ENCODE data around the gene ALG11. TPM values are rescaled to one million over a fixed set of nuclear protein-coding genes. Genes with fewer than 3 reads are reported as not detected.
"Not testable (repeated sequence)": the region's sequence is repeated elsewhere in the genome, so short reads cannot be mapped to it uniquely, and the experiment has no call there.

The ALG11 gene
- total RNA-seq, 1 experiment from 2014 or later, result 17.6 TPM

GRCh38 chr13:52026246-52026626, 14.0 kb downstream of the ALG11 start:
- DNase-seq (ENCODE audit: low spot score), result no peak

GRCh38 chr13:52027832-52028231, 15.6 kb downstream of the ALG11 start:
- no peak for DNase-seq (ENCODE audit: low spot score)

- DNase-seq (ENCODE audit: low spot score), result no peak
Observed at GRCh38 chr13:52029569-52029968, 17.4 kb downstream of the ALG11 start.

- DNase-seq (ENCODE audit: low spot score), result not testable (repeated sequence)
Observed at GRCh38 chr13:52030401-52030800, 18.2 kb downstream of the ALG11 start.

GRCh38 chr13:52033039-52033438, 20.8 kb downstream of the ALG11 start:
- no peak for DNase-seq (ENCODE audit: low spot score)

GRCh38 chr13:52034616-52035226, 22.5 kb downstream of the ALG11 start:
- DNase-seq (ENCODE audit: low spot score), result no peak

- DNase-seq (ENCODE audit: low spot score), result no peak
Observed at GRCh38 chr13:52036037-52036436, 23.8 kb downstream of the ALG11 start.

GRCh38 chr13:52043675-52044074, 31.5 kb downstream of the ALG11 start:
- no peak for DNase-seq (ENCODE audit: low spot score)

- DNase-seq (ENCODE audit: low spot score), result no peak
Observed at GRCh38 chr13:52047463-52047862, 35.3 kb downstream of the ALG11 start.

GRCh38 chr13:52048516-52048915, 36.3 kb downstream of the ALG11 start:
- no peak for DNase-seq (ENCODE audit: low spot score)

GRCh38 chr13:52051400-52051799, 39.2 kb downstream of the ALG11 start:
- no peak for DNase-seq (ENCODE audit: low spot score)

- DNase-seq (ENCODE audit: low spot score), result no peak
Observed at GRCh38 chr13:52053460-52053859, 41.3 kb downstream of the ALG11 start.

GRCh38 chr13:52061064-52061463, 48.9 kb downstream of the ALG11 start:
- DNase-seq (ENCODE audit: low spot score), result not testable (repeated sequence)

- no peak for DNase-seq (ENCODE audit: low spot score)
Observed at GRCh38 chr13:52061587-52061986, 49.4 kb downstream of the ALG11 start.

- DNase-seq (ENCODE audit: low spot score), result no peak
Observed at GRCh38 chr13:52067237-52067636, 55.0 kb downstream of the ALG11 start.

GRCh38 chr13:52070929-52071523, 58.8 kb downstream of the ALG11 start:
- DNase-seq (ENCODE audit: low spot score), result no peak

Other genes with a start within 250 kb of the ALG11 start
- gene DHRS12, start 208.2 kb upstream of the ALG11 start, total RNA-seq (2014; rRNA removed; shearing (Covaris generic)), result 0.27 and 2.7 TPM in 2 replicates
- not detected in 2 replicates for gene TMEM272, start 167.2 kb upstream of the ALG11 start, total RNA-seq (2014; rRNA removed; shearing (Covaris generic))
- gene CCDC70, start 150.4 kb upstream of the ALG11 start, total RNA-seq (2014; rRNA removed; shearing (Covaris generic)), result not detected in 2 replicates
- 1.8 and 2.4 TPM in 2 replicates for gene ATP7B, start 948 bp upstream of the ALG11 start, total RNA-seq (2014; rRNA removed; shearing (Covaris generic))
- gene UTP14C, start 12.3 kb downstream of the ALG11 start, total RNA-seq (2014; rRNA removed; shearing (Covaris generic)), result 4.2 and 5.0 TPM in 2 replicates
- 0.08 TPM in 1 of 2 replicates, not detected in the other for gene NEK5, start 116.7 kb downstream of the ALG11 start, total RNA-seq (2014; rRNA removed; shearing (Covaris generic))
- gene NEK3, start 147.2 kb downstream of the ALG11 start, total RNA-seq (2014; rRNA removed; shearing (Covaris generic)), result 2.1 and 4.2 TPM in 2 replicates

Data from H4 (cell line).